Nephron progenitor cell (in vitro differentiated cells): ENCODE measurements around the gene HYPK.

Experiments used
- DNase-seq: peaks from one replicate; pipeline ENCODE4 v3.0.0; 2021
- H3K27ac Mint-ChIP-seq: 2 replicates; pipeline ENCODE4 v1.8.0; 2021; ENCODE audit warnings: mild to moderate bottlenecking, moderate library complexity, mixed read lengths
- H3K27me3 Mint-ChIP-seq: 2 replicates; pipeline ENCODE4 v1.8.0; 2021; ENCODE audit warnings: mild to moderate bottlenecking, low read depth, mixed read lengths; ENCODE audit not compliant: poor library complexity
- H3K36me3 Mint-ChIP-seq: 2 replicates; pipeline ENCODE4 v1.8.0; 2021; ENCODE audit warnings: low read depth, mixed read lengths
- H3K4me1 Mint-ChIP-seq: 2 replicates; pipeline ENCODE4 v1.8.0; 2021; ENCODE audit warnings: mixed read lengths
- H3K4me3 Mint-ChIP-seq: 2 replicates; pipeline ENCODE4 v1.8.0; 2021; ENCODE audit warnings: mild to moderate bottlenecking, moderate library complexity, mixed read lengths
- H3K9me3 Mint-ChIP-seq: 2 replicates; pipeline ENCODE4 v1.8.0; 2021; ENCODE audit warnings: mild to moderate bottlenecking, moderate library complexity, mixed read lengths
- TF ChIP-seq, protein P1 (sequence below): fragments of 200-600 bp; sonication (generic); IDR thresholded peaks from 2 replicates; pipeline ENCODE4 v1.5.0; 2021; ENCODE audit warnings: antibody characterized with exemption

The HYPK gene

DNA sequence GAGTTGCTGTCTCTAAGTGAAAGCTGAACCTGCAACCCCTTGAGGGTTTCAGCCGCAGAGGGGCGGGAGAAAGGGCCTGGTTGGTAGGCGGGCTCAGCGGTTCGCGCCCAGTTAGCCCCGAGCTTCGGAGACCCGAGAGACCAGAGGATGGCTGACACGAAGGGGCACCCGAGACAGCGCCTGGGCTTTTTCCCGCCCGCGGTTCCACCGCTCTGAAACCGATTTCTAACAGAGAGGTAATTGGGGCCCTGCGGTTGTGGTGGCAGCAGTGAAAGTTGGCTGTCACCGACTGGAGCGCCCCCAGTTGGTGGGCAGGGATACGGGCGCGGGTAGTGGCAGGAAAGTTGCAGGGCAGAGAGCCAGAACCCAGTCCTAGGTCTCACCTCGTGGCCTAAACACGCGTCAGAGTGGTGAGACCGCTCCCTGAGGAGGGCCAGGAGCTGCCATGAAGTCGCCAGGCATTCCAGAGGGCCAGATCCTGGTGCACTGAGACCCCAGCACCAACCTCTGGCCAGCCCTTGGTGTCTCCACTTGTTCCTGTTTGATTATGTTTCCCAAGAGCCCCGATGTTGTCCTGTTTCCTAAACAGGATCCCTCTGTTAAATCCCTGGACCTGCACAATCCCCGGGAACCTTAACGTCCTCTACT, 23.0 kb upstream of the HYPK start:
- DNase-seq, result peak; percentile 63
- no peaks in the 10 kb centered on the region for H3K4me1 Mint-ChIP-seq
- H3K27ac Mint-ChIP-seq, result no peak overlapping the region
- TF ChIP-seq, protein P1, sequence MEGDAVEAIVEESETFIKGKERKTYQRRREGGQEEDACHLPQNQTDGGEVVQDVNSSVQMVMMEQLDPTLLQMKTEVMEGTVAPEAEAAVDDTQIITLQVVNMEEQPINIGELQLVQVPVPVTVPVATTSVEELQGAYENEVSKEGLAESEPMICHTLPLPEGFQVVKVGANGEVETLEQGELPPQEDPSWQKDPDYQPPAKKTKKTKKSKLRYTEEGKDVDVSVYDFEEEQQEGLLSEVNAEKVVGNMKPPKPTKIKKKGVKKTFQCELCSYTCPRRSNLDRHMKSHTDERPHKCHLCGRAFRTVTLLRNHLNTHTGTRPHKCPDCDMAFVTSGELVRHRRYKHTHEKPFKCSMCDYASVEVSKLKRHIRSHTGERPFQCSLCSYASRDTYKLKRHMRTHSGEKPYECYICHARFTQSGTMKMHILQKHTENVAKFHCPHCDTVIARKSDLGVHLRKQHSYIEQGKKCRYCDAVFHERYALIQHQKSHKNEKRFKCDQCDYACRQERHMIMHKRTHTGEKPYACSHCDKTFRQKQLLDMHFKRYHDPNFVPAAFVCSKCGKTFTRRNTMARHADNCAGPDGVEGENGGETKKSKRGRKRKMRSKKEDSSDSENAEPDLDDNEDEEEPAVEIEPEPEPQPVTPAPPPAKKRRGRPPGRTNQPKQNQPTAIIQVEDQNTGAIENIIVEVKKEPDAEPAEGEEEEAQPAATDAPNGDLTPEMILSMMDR, result peak; percentile 43
- peak overlapping the region; percentile 85 for H3K4me3 Mint-ChIP-seq
- H3K9me3 Mint-ChIP-seq, result no peaks in the 10 kb centered on the region
- H3K36me3 Mint-ChIP-seq, result peaks cover 7% of the 10 kb centered on the region
- H3K27me3 Mint-ChIP-seq, result peaks cover 36% of the 10 kb centered on the region

DNA sequence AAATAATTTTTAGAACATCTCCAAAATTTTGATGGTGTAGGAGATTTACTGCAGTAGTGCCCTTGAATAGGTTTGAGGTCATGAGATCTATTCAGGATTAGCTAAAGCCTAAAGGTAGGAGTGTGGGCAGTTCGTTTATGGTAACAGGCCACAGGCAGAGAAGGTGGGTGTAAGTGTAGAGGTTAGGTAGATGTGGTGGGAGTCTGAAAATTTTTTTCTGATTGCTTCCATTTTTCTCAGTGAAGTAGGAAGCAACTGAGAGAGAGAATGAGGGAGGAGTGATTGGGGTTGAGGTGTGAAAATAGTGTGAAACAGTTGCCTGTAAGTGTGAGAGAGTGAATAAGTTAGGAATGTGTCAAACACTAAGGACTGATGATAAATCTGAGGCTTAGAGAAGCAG, 21.4 kb upstream of the HYPK start:
- Mint-ChIP-seq H3K4me1 (no peaks in the 10 kb centered on the region), H3K27me3 (peaks cover 29% of the 10 kb centered on the region), H3K9me3 (peaks cover under 1% of the 10 kb centered on the region), H3K27ac (no peak overlapping the region), H3K36me3 (no peaks in the 10 kb centered on the region), H3K4me3 (no peak overlapping the region)
- no peak for DNase-seq
- TF ChIP-seq, protein P1, result no peak

DNA sequence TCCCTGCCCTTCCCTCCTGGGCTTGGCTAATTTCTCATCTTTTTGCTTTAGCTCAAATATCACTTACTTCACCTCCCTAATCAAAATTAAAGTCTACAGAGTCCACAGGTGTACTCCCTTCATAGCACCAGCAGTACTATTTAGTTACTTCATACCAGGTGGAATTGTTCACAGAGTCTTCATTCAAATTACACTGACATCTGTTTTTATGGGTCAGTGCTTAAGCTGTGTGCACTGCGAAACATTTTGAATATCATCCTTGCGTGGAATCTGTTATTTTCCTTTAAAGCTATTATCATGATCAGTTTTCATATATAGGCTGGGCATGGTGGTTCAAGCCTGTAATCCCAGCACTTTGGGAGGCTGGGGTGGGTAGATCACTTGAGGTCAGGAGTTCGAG, 11.0 kb upstream of the HYPK start:
- no peak for DNase-seq
- H3K9me3 Mint-ChIP-seq, result peaks cover 11% of the 10 kb centered on the region
- TF ChIP-seq, protein P1, result no peak
- H3K36me3 Mint-ChIP-seq, result peaks cover 9% of the 10 kb centered on the region
- peak overlapping the region; percentile 15 for H3K27ac Mint-ChIP-seq
- peaks cover 23% of the 10 kb centered on the region for H3K4me1 Mint-ChIP-seq
- H3K4me3 Mint-ChIP-seq, result no peak overlapping the region
- H3K27me3 Mint-ChIP-seq, result no peaks in the 10 kb centered on the region

DNA sequence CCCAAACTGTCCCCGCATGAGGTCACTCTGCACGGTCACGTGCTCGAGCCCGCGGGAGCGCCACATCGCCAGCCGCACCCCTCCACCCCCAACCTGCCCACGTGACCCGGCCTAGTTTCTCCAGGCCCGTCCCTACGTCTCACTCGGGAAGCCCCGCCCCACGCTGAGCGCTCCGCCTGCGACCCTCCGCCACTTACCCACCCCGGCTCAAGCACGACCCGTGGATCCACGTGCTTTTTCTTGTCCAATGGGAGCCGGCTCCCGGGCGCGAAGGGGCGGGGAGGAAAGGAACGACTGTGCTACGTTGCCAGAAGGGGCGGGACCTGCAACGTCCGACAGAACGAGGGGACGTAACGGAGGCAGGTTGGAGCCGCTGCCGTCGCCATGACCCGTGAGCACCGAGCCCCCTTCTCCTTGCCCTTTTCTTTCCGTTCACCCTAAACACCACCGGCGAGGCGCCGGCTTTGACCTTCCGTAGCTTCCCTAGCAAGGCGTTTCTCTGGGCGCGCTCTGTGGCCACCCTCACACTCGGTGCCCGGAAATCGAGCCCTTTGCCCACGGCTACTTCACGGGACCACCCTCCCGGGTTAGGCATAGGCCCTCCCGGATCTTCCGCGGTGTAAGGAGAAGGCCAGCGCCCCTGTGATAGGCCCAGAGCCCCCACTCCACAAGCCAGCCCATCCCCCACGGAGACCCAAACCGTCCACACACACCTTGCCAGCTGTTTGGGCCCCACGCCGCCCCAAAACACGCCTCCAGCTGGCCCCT, 8.2 kb upstream of the HYPK start, which contains the start of gene SERF2:
SERF2 (plus strand) TSS at position 328 of the 768 bp plus-strand sequence; CDS start at position 385, 57 bp downstream.
- H3K9me3 Mint-ChIP-seq, result peaks cover 5% of the 10 kb centered on the region
- TF ChIP-seq, protein P1, result no peak
- peak; percentile 99 for DNase-seq
- peaks cover 46% of the 10 kb centered on the region for H3K4me1 Mint-ChIP-seq
- H3K27me3 Mint-ChIP-seq, result no peaks in the 10 kb centered on the region
- H3K4me3 Mint-ChIP-seq, result peak within 1 kb of the TSS; percentile 98
- peak within 1 kb of the TSS; percentile 99 for H3K27ac Mint-ChIP-seq
- H3K36me3 Mint-ChIP-seq, result peaks cover 33% of the 10 kb centered on the region

DNA sequence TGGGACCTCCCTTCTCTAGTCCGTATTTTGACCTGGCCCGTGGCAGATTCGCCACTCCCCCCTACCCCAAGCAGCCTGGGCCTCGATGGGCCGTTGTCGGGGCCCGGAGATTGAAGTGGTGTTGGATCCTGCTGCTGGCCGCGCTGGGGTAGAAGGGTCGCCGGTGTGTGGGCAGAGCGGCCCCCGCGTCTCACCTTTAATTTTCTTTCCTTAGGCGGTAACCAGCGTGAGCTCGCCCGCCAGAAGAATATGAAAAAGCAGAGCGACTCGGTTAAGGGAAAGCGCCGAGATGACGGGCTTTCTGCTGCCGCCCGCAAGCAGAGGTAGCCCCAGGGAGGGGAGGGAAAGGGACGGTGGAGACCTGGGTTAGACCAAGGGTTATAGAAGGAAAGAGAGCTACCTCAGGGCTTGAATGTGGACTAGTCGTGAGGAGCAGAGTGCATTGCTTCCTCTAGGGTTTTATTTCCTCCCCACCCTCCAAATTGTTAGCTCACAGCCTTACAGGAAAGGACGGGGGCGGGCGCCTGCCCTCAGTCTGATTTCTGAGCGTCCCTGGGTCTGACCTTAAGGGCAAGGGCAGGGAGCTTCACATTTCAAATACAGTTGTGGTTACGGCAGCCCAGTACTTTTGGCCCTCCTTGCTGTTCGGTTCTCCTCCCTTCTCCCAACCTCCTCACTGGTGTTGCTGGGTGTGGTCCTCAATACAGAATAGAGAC, 7.5 kb upstream of the HYPK start:
- H3K4me3 Mint-ChIP-seq, result peak overlapping the region; percentile 98
- H3K4me1 Mint-ChIP-seq, result peaks cover 50% of the 10 kb centered on the region
- H3K27ac Mint-ChIP-seq, result peak overlapping the region; percentile 99
- H3K36me3 Mint-ChIP-seq, result peaks cover 33% of the 10 kb centered on the region
- H3K9me3 Mint-ChIP-seq, result peaks cover 5% of the 10 kb centered on the region
- no peak for DNase-seq
- no peaks in the 10 kb centered on the region for H3K27me3 Mint-ChIP-seq
- TF ChIP-seq, protein P1, result no peak
